ENCODE measurements around the gene KCNIP4. TPM values are rescaled to one million over a fixed set of nuclear protein-coding genes. Genes with fewer than 3 reads are reported as not detected.

KCNIP4 gene
- total RNA-seq, 3 donors from 2014 or later (not counting 1 experiment from before 2014, with no cell fraction given) = not detected

GRCh38 chr4:21454831-21455230 is 493.7 kb downstream of the KCNIP4 start:
- Mint-ChIP-seq H3K4me3 (no peak overlapping the region), H3K4me1 (no peaks in the 10 kb centered on the region), H3K36me3 (no peaks in the 10 kb centered on the region), H3K27ac (no peak overlapping the region), H3K27me3 (ENCODE audit: low read depth in 2 of 2) (no peaks in the 10 kb centered on the region), H3K9me3 (peaks cover under 1 to 6% of the 10 kb centered on the region in 2 donors)
- ATAC-seq = no peak
- no peak for DNase-seq
- Histone ChIP-seq H3K27ac (ENCODE audit: low read length) (no peak overlapping the region), H3K4me1 (ENCODE audit: control insufficient read depth, insufficient read depth, low read length) (no peaks in the 10 kb centered on the region), H3K9me3 (ENCODE audit: control insufficient read depth, insufficient read depth, low read length) (no peaks in the 10 kb centered on the region), H3K36me3 (ENCODE audit: control insufficient read depth, insufficient read depth, low read length) (no peaks in the 10 kb centered on the region), H3K27me3 (ENCODE audit: control insufficient read depth, insufficient read depth, low read length) (no peaks in the 10 kb centered on the region), H3K4me3 (ENCODE audit: low read length) (no peak overlapping the region)
- WGBS (ENCODE audit: insufficient coverage) = 44% methylated on average over 1 of the region's 1 CpG
- intact Hi-C loops (cut with micrococcal nuclease) = no loop called here
- TF ChIP-seq CTCF (IDR thresholded peaks at IDR 0.05) = no peak

- Histone ChIP-seq H3K27ac (ENCODE audit: low read length) (no peak overlapping the region), H3K27me3 (ENCODE audit: control insufficient read depth, insufficient read depth, low read length) (no peaks in the 10 kb centered on the region), H3K36me3 (ENCODE audit: control insufficient read depth, insufficient read depth, low read length) (no peaks in the 10 kb centered on the region), H3K9me3 (ENCODE audit: control insufficient read depth, insufficient read depth, low read length) (no peaks in the 10 kb centered on the region), H3K4me1 (ENCODE audit: control insufficient read depth, insufficient read depth, low read length) (no peaks in the 10 kb centered on the region), H3K4me3 (ENCODE audit: low read length) (no peak overlapping the region)
- no peak overlapping the region for H3K4me3 Mint-ChIP-seq
- intact Hi-C loops (cut with micrococcal nuclease) = no loop called here
- no peaks in the 10 kb centered on the region for H3K36me3 Mint-ChIP-seq
- TF ChIP-seq CTCF (IDR thresholded peaks at IDR 0.05) = no peak
- no peaks in the 10 kb centered on the region for H3K27me3 Mint-ChIP-seq (ENCODE audit: low read depth in 2 of 2)
- ATAC-seq (no peak), DNase-seq (no peak)
- H3K27ac Mint-ChIP-seq = no peak overlapping the region
- 56% methylated on average over 4 of the region's 4 CpGs for WGBS (ENCODE audit: insufficient coverage)
- H3K9me3 Mint-ChIP-seq = peaks cover 2 to 6% of the 10 kb centered on the region in 2 donors
- H3K4me1 Mint-ChIP-seq = no peaks in the 10 kb centered on the region
Measured at GRCh38 chr4:21454201-21454600, 494.4 kb downstream of the KCNIP4 start.

- Mint-ChIP-seq H3K36me3 (no peaks in the 10 kb centered on the region), H3K27ac (no peak overlapping the region), H3K9me3 (peaks cover 2 to 9% of the 10 kb centered on the region in 2 donors), H3K27me3 (ENCODE audit: low read depth in 2 of 2) (no peaks in the 10 kb centered on the region), H3K4me1 (no peaks in the 10 kb centered on the region), H3K4me3 (no peak overlapping the region)
- H3K4me3 ChIP-seq (ENCODE audit: low read length) = no peak overlapping the region
- H3K27ac ChIP-seq (ENCODE audit: low read length) = no peak overlapping the region
- TF ChIP-seq CTCF (IDR thresholded peaks at IDR 0.05) = no peak
- H3K36me3 ChIP-seq (ENCODE audit: control insufficient read depth, insufficient read depth, low read length) = no peaks in the 10 kb centered on the region
- H3K4me1 ChIP-seq (ENCODE audit: control insufficient read depth, insufficient read depth, low read length) = no peaks in the 10 kb centered on the region
- intact Hi-C loops (cut with micrococcal nuclease) = no loop called here
- ATAC-seq (no peak), DNase-seq (no peak)
- no peaks in the 10 kb centered on the region for H3K9me3 ChIP-seq (ENCODE audit: control insufficient read depth, insufficient read depth, low read length)
- H3K27me3 ChIP-seq (ENCODE audit: control insufficient read depth, insufficient read depth, low read length) = no peaks in the 10 kb centered on the region
Measured at GRCh38 chr4:21452931-21453330, 495.6 kb downstream of the KCNIP4 start.

GRCh38 chr4:21451032-21451431 is 497.5 kb downstream of the KCNIP4 start:
- Histone ChIP-seq H3K9me3 (ENCODE audit: control insufficient read depth, insufficient read depth, low read length) (no peaks in the 10 kb centered on the region), H3K4me1 (ENCODE audit: control insufficient read depth, insufficient read depth, low read length) (no peaks in the 10 kb centered on the region), H3K36me3 (ENCODE audit: control insufficient read depth, insufficient read depth, low read length) (no peaks in the 10 kb centered on the region), H3K27ac (ENCODE audit: low read length) (no peak overlapping the region), H3K4me3 (ENCODE audit: low read length) (no peak overlapping the region), H3K27me3 (ENCODE audit: control insufficient read depth, insufficient read depth, low read length) (no peaks in the 10 kb centered on the region)
- no peaks in the 10 kb centered on the region for H3K27me3 Mint-ChIP-seq (ENCODE audit: low read depth in 2 of 2)
- intact Hi-C loops (cut with micrococcal nuclease) = no loop called here
- WGBS (ENCODE audit: insufficient coverage) = 50% methylated on average over 1 of the region's 1 CpG
- DNase-seq (no peak), ATAC-seq (no peak)
- no peak overlapping the region for H3K4me3 Mint-ChIP-seq
- H3K27ac Mint-ChIP-seq = no peak overlapping the region
- TF ChIP-seq CTCF (IDR thresholded peaks at IDR 0.05) = no peak
- H3K9me3 Mint-ChIP-seq = peaks cover 3 to 4% of the 10 kb centered on the region in 2 donors
- no peaks in the 10 kb centered on the region for H3K4me1 Mint-ChIP-seq
- no peaks in the 10 kb centered on the region for H3K36me3 Mint-ChIP-seq
